HepG2 (cell line): ENCODE measurements around the gene OR6B2. TPM values are rescaled to one million over a fixed set of nuclear protein-coding genes. Genes with fewer than 3 reads are reported as not detected.

ENCODE experiments used
- EED ChIP-seq: sonication (generic); formaldehyde crosslinking; IDR thresholded peaks from 2 replicates; pipeline ENCODE4 v1.5.0; 2020; ENCODE audit warnings: mild to moderate bottlenecking, missing genetic modification reagents
- HDAC1 ChIP-seq: sonication (generic); formaldehyde crosslinking; IDR thresholded peaks from 2 replicates; pipeline ENCODE4 v1.5.1; 2020; ENCODE audit warnings: mild to moderate bottlenecking, missing genetic modification reagents
- HMGXB4 ChIP-seq, 2 experiments: sonication (generic) in 1 of 2; formaldehyde crosslinking in 1 of 2; IDR thresholded peaks; 2 replicates each; pipeline versions ENCODE4 v1.4.0 to v1.6.1; 2018 to 2020; ENCODE audit warnings: missing genetic modification reagents in 2 of 2, borderline replicate concordance in 1 of 2, low read depth in 1 of 2, mild to moderate bottlenecking in 1 of 2, missing biosample characterization in 1 of 2
- HNRNPH1 ChIP-seq: fragments of 200-400 bp; formaldehyde crosslinking; optimal IDR thresholded peaks from 2 replicates; pipeline ENCODE3; 2017; ENCODE audit warnings: mild to moderate bottlenecking, low read depth, low read length
- HNRNPLL ChIP-seq: fragments of 200-400 bp; formaldehyde crosslinking; IDR thresholded peaks from 2 replicates; pipeline ENCODE4 v1.6.1; 2017; ENCODE audit warnings: mild to moderate bottlenecking, low read depth, low read length; ENCODE audit not compliant: poor library complexity, severe bottlenecking
- NCOA2 ChIP-seq: sonication (generic); formaldehyde crosslinking; IDR thresholded peaks from 2 replicates; pipeline ENCODE4 v1.8.0; 2022; ENCODE audit warnings: inconsistent platforms
- PAXIP1 ChIP-seq: sonication (generic); formaldehyde crosslinking; conservative IDR thresholded peaks from 2 replicates; pipeline ENCODE4 v1.4.0; 2020; ENCODE audit warnings: mild to moderate bottlenecking, missing genetic modification reagents, moderate library complexity
- RBM22 ChIP-seq: fragments of 200-400 bp; formaldehyde crosslinking; optimal IDR thresholded peaks from 2 replicates; pipeline ENCODE3; 2017; ENCODE audit warnings: mild to moderate bottlenecking, low read length, moderate library complexity
- ZNF598 ChIP-seq: sonication (generic); formaldehyde crosslinking; IDR thresholded peaks from 2 replicates; pipeline ENCODE4 v1.5.1; 2020; ENCODE audit warnings: mild to moderate bottlenecking, missing genetic modification reagents, borderline replicate concordance
- polyA plus RNA-seq, 8 experiments: library from polyadenylated mRNA; depleted of rRNA in 3 of 8; stranded (reverse) in 7 of 8; unstranded in 1 of 8; fragments of >200 nt; fragmentation: Illumina TruSeq in 4 of 8; extraction: Trizol in 4 of 8; gene quantifications; 2 replicates each; pipeline versions ENCODE4 v1.2.1 to v1.2.3, GENCODE V29; 2011 to 2016; ENCODE audit warnings: low read depth in 4 of 8, missing spikeins in 1 of 8, mixed read lengths in 1 of 8; ENCODE audit not compliant: insufficient read depth in 1 of 8
- total RNA-seq, 5 experiments: library from RNA; depleted of rRNA; stranded (reverse); fragments of >200 nt; fragmentation: Illumina TruSeq; extraction: Trizol; gene quantifications; 2 replicates each; pipeline ENCODE4 v1.2.3, GENCODE V29; 2016; ENCODE audit warnings: low read depth in 1 of 5
- TF ChIP-seq, protein P1 (sequence below): IDR thresholded peaks from 2 replicates; pipeline ENCODE4 v1.6.1; 2016; ENCODE audit warnings: low read depth, missing genetic modification reagents, missing compliant biosample characterization
- TF ChIP-seq, protein P2 (sequence below): sonication (generic); formaldehyde crosslinking; conservative IDR thresholded peaks from 2 replicates; pipeline ENCODE4 v1.5.0; 2020; ENCODE audit warnings: missing genetic modification reagents

OR6B2 gene
- total and polyA plus RNA-seq, 2 of the 13 experiments (the other 11 are each of a cell fraction or from before 2014, with no cell fraction given): not detected

GRCh38 chr2:240021488-240022104, 8.6 kb downstream of the OR6B2 start (continued):
- TF ChIP-seq PAXIP1 (CRISPR knock-in tag) (no peak), HNRNPH1 (no peak), HNRNPLL (no peak), NCOA2 (no peak), HDAC1 (no peak), RBM22 (peak; percentile 46), HMGXB4 (CRISPR knock-in tag; IDR thresholded peaks at IDR 0.05; ENCODE audit: borderline replicate concordance in 1 of 2, low read depth in 1 of 2) (peak; percentile 28 to 41; a peak in 1 of 4 replicates), ZNF598 (CRISPR knock-in tag) (0 out of 2 replicates have a peak, but pooled peaks have one; percentile 25), EED (CRISPR knock-in tag) (no peak)
- TF ChIP-seq, protein P1, sequence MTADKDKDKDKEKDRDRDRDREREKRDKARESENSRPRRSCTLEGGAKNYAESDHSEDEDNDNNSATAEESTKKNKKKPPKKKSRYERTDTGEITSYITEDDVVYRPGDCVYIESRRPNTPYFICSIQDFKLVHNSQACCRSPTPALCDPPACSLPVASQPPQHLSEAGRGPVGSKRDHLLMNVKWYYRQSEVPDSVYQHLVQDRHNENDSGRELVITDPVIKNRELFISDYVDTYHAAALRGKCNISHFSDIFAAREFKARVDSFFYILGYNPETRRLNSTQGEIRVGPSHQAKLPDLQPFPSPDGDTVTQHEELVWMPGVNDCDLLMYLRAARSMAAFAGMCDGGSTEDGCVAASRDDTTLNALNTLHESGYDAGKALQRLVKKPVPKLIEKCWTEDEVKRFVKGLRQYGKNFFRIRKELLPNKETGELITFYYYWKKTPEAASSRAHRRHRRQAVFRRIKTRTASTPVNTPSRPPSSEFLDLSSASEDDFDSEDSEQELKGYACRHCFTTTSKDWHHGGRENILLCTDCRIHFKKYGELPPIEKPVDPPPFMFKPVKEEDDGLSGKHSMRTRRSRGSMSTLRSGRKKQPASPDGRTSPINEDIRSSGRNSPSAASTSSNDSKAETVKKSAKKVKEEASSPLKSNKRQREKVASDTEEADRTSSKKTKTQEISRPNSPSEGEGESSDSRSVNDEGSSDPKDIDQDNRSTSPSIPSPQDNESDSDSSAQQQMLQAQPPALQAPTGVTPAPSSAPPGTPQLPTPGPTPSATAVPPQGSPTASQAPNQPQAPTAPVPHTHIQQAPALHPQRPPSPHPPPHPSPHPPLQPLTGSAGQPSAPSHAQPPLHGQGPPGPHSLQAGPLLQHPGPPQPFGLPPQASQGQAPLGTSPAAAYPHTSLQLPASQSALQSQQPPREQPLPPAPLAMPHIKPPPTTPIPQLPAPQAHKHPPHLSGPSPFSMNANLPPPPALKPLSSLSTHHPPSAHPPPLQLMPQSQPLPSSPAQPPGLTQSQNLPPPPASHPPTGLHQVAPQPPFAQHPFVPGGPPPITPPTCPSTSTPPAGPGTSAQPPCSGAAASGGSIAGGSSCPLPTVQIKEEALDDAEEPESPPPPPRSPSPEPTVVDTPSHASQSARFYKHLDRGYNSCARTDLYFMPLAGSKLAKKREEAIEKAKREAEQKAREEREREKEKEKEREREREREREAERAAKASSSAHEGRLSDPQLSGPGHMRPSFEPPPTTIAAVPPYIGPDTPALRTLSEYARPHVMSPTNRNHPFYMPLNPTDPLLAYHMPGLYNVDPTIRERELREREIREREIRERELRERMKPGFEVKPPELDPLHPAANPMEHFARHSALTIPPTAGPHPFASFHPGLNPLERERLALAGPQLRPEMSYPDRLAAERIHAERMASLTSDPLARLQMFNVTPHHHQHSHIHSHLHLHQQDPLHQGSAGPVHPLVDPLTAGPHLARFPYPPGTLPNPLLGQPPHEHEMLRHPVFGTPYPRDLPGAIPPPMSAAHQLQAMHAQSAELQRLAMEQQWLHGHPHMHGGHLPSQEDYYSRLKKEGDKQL: no peak
- TF ChIP-seq, protein P2, sequence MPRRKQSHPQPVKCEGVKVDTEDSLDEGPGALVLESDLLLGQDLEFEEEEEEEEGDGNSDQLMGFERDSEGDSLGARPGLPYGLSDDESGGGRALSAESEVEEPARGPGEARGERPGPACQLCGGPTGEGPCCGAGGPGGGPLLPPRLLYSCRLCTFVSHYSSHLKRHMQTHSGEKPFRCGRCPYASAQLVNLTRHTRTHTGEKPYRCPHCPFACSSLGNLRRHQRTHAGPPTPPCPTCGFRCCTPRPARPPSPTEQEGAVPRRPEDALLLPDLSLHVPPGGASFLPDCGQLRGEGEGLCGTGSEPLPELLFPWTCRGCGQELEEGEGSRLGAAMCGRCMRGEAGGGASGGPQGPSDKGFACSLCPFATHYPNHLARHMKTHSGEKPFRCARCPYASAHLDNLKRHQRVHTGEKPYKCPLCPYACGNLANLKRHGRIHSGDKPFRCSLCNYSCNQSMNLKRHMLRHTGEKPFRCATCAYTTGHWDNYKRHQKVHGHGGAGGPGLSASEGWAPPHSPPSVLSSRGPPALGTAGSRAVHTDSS: no peak
